Measurements from ENCODE around the gene EXPH5.

EXPH5 gene

DNA sequence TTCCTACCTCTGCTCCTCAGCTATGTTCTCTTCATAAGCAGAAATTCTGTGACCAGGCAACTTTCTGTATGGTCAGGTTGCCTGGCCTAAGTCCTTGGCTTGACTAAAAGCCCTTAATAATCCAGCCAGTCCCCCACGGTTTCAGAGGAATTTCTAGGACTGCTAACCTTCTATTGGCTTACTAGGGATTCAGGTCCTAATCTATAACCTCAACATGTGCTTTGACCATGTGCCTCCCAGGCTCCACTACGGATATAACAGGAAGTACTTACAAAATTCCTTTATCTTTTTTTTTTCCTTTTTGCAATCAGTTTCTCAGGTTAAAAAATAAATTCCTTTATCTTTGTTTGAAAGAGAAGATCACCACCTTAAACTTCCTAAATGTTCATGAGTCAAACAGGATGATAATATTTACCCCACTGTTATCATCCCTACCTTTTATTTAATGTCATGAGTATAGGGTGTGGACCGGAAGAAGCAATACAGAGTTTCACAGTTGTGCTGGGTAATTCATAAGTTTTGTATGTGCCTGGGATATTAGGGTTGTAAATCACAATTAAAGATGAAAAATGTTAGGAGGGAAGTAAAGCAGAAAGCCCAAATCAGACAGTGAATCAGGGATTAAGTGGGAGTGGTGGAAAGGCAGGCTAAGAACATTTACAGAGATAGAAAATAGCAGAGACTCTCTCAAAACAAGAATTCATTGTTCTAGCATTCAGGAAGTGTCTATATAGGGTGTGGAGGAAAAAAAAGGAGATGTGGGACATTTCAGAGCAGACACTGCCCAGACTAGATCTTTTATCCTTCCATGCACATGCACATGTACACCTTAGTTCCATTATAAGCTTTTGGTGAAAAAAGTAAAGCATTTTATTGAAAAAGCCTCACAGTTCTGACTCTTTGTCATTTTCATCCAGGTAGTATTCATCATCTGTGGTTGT is 84.6 kb downstream of the EXPH5 start:
- no peak for DNase-seq

DNA sequence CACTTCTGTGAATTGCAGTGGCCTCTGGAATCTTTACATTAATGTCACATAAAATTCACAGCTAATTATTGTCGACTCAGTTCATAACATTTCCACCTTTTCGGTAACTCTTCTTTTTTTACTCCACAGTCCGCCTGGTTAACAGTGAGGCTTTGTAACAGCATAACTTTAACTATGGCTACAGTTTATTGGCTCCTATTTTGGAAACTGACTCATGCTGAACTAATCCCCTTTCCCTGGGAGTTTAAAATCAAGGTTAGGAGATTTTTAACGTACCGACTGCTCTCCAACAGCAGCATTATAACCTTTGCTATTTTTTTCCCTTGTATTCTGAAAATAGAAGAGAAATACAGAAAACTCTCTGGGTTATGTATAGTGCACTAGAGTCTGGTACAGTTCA is 92.2 kb downstream of the EXPH5 start:
- no peak for DNase-seq

DNA sequence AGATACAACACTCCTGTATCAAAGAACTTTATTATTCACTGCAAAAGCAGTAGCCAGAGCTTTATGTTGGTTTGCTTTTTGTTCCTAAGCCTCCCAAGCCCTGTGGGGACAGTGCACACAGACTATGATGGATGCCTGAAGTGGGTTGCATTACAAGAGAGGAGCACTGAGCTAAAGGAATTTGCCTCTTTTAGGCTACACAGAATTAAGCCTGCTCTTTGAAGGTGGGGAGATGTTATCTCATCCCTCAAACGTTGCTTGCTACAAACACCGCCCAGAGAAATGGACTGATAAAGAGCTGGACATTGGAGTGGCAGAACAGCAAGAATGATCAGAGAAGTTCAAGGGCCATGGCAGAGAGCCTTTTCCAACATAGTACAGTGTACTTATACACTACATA is 92.8 kb downstream of the EXPH5 start:
- no peak for DNase-seq

DNA sequence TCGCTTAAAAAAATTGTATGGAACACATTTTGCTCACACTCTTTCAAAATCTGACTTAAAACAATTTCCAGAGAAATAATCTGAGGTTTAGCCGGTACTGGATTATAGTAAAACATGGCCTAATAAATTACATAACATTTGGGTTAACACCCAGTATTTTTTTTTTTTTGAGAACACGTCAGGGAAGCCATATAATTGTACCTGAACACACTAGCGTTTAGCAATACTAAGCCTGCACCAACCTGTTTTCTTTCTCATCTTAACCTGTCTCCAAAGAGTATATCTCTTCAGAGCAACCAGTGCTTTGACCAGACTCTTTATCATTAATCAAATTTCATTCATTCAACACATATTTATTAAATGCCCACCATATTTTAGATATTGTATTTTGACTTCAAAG is 93.4 kb downstream of the EXPH5 start:
- no peak for DNase-seq

DNA sequence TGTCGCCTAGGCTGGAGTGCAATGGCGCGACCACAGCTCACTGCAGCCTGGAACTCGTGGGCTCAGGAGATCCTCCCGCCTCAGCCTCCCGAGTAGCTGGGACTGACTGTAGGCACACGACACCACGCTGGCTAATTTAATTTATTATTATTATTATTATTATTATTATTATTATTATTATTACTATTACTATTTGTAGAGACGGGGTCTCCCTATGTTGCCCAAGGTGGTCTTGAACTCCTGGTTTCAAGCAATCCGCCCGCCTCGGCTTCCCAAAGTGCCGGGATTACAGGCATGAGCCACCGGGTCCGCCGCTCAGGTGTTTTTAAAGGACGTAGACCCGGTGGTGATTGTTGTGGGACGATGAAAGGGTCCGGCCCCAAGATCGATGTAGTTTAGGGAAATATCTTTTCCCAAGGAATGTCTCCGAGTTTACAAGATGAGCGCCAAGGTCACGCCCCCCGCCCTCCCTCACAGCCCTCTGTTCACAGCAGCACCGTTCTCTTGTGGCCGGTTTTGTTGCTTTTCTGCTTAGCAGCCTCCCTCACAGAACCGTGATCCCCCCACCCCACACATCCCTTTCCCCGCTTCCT is 94.7 kb downstream of the EXPH5 start:
- DNase-seq = no peak

DNA sequence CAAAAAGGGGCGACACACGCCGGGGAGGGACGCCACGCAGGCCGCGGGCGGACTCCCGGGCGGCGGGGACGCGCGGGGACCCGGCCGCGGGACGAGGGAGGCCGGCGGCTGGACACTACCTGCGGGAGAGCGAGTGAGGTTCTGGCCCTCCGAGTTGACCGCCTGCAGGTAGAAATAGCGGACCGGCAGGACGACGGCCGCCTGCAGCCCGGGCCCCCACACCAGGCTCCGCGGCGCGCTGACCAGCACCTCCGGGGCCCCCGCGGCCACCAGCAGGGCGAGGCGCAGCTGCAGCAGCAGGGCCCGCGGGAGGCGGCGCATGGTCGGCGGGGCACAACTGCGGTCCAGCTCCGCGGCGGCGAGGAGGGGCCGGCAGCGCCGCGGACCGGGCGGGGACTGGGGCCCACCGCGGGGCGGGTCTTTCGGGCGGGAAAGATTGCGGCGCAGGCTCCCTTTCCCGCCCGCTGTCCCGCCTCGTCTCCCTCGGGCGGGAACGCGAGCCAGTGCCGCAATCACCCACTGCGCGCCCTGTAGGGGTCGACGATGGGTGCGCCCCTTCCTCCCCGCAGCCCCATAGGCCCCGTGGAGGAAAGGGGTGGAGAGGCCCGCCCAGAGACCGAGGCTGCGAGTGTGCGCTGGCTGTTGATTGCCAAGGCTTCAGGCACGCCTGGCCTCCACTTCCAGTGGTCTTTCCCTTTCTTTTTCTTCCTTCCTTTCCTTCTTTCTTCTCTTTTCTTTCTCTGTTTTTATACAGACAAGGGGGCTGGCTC is 95.3 kb downstream of the EXPH5 start, which contains the start of gene POGLUT3:
POGLUT3 (minus strand) TSS at position 339 of the 770 bp plus-strand sequence; CDS start at position 321, 18 bp downstream.
- DNase-seq = peak; percentile 57

DNA sequence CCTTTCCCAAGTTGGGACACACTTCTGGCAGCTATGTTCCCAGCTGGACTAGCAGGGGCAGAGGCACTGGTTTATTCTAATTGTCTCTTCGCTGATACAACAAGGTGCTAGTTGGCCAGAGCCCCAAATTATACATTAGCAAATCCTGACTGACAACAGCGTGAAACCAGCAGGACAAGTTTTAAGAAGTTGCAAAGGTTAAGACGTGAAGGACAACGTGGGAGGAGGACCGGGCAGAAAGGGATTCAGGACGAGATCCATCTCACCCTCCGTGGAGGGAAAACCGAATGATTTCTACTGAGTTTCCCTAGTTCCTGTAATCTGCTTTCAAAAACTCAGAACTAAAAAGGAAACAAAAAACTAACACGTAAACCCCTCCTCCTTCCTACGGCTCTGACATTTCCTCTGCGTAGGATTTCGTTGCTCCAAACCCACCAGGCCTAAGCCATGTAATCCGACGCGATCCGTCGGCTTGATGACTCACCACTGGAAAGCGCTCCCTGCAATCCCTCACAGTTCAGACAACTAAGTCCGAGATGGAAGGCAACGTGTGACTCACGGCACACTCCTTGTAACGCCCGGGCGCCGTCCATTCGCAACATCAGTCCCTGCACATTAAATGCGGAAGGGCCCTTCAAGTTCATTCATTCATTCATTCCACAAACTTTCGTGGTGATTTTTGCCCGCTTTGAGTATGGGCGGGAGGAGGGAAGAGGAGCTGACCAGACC is 96.1 kb downstream of the EXPH5 start:
- DNase-seq = peak; percentile 99

DNA sequence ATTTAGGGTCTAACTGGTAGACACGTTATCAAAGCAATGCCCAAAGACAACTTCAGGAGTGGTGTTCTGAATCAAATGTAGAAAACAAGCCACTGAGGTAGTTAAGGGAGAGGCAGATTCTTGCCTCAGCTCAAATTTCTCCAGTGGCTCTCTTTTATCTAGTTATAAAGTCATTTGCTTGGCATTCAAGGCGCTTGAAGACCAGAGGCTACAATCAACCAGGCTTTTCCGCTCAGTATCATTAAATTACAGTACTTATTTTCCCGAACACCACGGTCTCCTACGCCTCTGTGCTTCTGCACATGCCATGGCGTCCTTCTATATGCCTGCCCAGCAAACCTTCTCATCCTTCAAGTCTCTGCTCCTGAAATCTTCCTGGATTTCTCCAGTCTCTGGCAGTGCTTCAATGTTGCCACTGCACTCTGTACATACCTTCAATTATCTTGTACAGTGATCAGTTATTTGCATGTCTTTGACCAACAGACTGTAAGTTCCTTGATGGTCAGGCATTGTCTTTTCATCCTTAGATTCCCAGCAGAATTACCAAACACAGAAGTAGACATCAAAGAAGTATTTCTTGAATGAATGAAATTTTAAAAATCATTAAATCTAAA is 96.8 kb downstream of the EXPH5 start:
- no peak for DNase-seq

DNA sequence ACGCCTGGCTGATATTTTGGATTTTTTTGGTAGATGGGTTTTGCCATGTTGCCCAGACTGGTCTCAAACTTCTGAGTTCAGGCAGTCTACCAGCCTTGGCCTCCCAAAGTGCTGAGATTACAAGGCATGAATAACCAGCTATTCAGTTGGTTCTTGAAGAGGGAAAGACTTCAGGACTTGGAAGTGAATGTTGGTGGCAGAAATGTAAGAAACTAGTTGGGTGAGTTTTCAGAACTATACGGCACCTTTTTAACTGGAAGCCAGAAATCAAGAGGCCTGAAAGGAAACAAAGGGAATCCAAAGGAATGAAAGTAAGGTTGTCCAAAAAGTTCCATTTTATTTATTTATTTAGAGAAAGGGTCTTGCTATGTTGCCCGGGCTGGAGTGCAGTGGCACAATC is 98.2 kb downstream of the EXPH5 start:
- no peak for DNase-seq

DNA sequence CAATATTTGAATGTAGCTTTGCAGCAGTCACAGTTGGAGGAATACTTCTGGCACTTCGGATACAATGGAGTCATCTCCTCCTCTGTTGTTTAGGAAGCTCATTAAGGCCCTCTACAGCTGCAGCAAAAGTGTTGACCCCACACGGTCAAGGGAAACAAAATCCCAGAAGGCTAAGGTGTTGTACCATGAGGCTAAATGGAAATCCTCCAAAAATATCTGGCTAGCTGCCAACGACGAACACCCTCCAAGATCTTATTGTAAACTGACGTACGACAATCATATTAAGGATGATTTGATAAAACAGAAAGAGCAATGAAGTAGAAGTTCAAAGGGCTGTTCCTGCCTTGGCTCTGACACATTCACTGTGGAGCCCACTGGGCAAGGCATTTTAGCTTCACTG is 99.4 kb downstream of the EXPH5 start:
- DNase-seq = no peak

DNA sequence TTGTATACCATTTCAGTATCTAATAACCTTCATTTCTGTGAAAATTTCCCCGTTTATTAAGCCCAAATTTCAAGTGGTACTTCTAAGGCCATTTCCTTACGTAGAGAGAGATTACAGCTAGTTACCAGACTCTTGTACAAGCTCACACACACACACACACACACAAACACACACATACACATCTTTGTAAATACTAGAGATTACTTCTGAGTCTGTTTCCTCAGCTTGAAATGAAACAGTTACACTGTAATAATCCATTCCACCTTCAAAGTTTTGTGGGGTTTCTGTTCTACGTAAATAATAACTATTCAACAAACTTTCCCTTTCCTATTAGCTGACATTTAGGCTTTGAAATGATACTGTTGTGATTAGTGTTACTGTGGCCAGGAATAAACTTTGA is 101.6 kb downstream of the EXPH5 start:
- DNase-seq = no peak

DNA sequence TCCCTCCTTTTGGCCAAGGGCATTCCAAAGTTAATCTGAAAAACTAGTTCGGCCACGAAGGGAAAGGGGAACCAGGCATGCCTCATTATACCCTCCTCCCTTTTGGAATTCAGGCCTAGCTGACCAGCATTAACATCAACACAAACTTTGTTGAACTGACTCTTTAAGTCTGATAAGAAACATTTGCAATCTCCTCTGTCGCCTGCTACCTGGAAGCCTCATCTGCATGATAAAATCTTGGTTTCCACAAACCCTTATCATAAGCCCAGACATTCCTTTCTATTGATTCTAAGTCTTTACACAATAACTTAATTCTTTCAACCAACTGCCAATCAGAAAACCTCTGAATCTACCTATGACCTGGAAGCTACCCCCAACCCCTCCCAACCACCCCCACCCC is 106.7 kb downstream of the EXPH5 start:
- DNase-seq = no peak

DNA sequence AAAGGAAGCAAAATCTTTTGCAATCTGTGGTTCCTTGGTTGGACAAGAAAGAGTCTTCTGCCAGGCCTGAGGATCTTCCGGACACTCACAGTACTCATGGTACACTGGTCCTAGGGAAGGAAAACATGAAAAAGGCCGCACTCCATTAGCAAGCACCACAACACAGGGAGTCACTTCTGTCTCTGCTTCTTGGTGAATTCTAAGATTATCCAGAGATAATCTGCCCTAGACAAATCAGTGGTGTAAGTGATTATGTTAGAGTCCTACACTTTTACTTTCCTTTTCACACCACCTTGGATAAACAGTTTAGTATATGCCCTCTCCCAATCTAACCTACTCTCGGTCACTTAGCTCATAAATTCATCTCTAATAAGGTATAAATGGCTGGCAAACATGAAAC is 107.2 kb downstream of the EXPH5 start:
- DNase-seq = no peak

DNA sequence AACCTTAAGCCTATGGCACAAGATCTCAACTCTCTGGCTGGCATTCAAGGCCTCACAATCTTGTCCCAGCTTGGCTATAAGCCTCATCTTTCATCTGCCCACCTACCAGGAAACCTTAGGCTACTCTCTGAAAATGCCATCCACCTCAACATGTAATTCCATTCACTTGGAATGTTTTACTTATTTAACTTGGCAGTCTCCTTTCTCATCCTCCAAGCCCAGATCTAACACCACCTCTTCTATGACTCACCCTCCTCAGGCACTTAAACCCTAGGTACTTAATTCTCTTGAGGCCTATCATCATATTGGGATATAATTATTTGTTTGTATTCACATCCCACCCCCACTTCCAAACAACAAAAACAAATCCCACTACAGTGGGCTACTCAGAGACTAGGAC is 110.4 kb downstream of the EXPH5 start:
- DNase-seq = no peak

DNA sequence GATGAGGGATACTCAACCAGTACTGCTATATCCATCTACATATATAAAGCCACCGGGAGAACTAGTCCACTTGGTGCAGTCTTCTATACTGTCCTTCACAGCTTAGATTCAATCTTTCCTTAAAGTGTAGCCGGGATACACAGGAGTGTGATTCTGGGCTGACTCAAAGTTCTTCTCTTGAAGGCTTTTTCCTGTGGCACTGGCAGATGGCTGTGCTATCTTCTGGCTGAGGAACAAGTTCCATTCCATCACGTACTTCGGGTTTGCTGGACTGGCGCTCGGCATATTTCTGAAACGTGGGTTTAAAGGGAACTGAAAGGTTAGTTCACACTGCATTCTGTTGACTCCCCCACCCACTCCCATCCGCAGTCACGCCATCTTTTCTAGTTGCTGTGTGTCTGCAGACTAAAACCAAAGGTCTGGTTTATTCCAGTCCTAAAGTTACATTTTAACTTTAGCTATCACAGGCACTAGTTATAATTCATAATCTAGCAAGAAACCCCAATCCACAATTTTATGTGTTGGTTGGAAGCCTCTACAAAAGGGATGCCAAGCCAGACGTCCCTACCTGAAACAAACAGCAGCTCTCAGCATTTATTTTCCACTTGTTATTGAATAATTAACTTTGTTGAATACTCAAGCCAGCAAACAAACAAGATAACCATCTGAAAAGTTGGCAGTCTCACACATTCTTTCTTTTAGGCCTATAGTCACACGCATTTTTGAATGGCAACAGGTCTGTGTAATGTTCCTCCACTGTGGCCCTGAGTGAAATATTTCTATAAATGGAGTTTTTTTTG is 118.7 kb downstream of the EXPH5 start:
- no peak for DNase-seq

DNA sequence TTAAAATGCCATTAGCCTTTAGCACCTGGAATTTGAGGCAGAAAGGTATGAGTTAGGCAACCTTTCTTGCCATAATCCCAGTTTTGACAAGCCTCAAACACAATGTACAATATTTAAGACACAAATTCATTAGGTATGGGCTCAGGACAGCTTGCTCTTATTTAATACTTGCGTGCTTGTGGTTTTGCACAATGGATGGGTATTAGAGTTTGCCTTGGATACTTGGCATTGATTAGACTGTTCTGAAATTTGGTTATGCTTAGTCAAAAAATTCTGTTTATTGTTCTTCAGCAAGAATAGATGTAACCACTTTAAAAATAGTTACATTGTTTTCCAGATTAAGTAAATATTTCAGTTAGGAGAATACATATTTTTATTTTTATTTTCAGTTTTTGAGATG is 120.9 kb downstream of the EXPH5 start:
- no peak for DNase-seq

DNA sequence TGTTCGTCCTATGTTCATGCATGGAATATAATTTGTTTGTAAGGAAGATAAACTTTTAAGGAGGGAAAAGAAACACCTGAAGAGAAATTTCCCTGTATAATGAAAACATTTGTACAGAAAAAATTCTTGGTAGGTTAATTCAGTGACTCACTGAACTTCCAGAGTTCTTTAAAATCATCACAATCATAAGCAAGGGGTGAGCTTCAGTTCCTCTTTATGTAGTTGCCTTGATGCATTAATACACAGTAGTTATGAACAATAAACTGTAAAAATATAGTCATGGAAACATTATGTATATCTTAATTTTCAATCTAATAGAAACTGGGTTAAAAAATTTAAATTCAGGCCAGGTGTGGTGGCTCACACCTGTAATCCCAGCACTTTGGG is 125.1 kb downstream of the EXPH5 start:
- peak; percentile 23 for DNase-seq

DNA sequence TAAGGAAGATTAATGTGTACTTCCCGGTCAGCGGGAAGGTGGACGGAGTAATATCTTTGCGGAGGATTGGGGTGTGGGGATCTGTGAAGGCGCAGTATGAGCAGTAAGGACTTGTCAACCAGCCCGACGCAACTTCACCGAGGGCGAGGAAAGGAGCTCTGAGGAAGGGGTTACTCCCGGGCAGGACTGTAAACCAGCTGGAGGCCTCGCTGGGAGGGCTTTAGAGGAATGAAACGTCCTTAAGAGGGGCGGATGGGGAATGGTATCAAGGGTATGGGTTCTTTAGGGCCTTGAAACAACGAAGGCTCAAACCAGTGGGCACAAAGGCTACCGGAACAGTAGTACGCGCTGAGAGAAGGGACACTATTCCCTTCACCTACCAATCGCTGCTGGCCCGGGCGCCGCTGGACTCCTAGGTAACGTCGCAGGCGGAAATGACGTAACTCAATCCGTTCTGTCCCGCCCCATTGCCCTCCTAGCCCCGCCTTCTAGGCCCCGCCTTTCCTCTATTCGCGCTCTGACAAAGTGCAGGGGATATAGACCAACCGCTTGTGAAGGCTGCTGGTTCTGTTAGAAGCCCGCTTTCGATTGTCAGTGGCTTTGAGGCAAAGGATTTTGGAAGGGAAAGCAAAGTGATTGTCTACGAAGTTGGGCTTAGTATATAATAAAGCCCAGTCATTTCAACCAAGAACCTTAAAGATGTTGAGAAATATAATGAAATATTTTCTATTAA is 126.3 kb downstream of the EXPH5 start, which contains the start of gene C11orf65:
C11orf65 (minus strand) TSS at position 439 of the 733 bp plus-strand sequence. CDS start 5,970 bp downstream, outside the sequence.
- peak; percentile 98 for DNase-seq

DNA sequence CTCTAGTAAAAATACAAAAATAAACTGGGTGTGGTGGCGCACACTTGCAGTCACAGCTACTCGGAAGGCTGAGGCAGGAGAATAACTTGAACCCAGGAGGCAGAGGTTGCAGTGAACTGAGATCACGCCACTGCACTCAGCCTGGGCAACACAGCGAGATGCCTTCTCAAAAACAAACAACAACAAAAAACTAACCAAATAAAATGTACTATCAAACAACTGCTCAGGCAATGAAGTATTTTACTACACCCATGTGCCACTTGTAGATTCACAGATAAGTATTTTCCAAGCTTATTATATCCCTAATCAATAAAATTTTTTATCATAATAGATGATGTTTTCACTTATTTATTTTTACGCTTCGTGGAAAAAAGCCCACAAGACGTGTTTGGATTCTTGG is 127.2 kb downstream of the EXPH5 start:
- DNase-seq = no peak

Measured in suppressor macrophage treated with lipopolysaccharide for 4 hours (primary cell).